PC-3 (cell line): ENCODE results near the gene SEMA3B. TPM values are rescaled to one million over a fixed set of nuclear protein-coding genes. Genes with fewer than 3 reads are reported as not detected.
A peak's percentile ranks its signal among the peaks of the same experiment; 100 is the strongest.

Source experiments
- ATAC-seq: fragments of 200-7000 bp; cut with Tn5 transposase; 2 replicates; pipeline ENCODE4 v1.9.1; 2020; ENCODE audit warnings: mild to moderate bottlenecking, moderate library complexity
- BruUV-seq: library from RNA; stranded (reverse); fragments of 400-500 nt; replicated peaks from 2 replicates; lab custom pipeline; 2021; lab: Mats Ljungman, UMichigan
- CTCF ChIA-PET: fragments of 300-600 bp; sonication (Branson Sonifier 250); formaldehyde crosslinking; loops from one replicate; lab custom pipeline; 2022; ENCODE audit warnings: antibody characterized with exemption; lab: Charles Lee
- POLR2A ChIA-PET: fragments of 300-600 bp; sonication (Branson Sonifier 250); formaldehyde crosslinking; loops from one replicate; lab custom pipeline; 2022; ENCODE audit warnings: antibody characterized with exemption; ENCODE audit not compliant: unreplicated experiment; lab: Charles Lee
- DNase-seq: peaks from one replicate; pipeline ENCODE4 v3.0.0-alpha.2; 2015
- H2AFZ ChIP-seq: fragments of 300-600 bp; sonication (generic); 2 replicates; pipeline ENCODE4 v1.6.0; 2016; ENCODE audit warnings: antibody characterized with exemption, low read length
- H3F3A ChIP-seq: fragments of 300-600 bp; sonication (generic); one replicate; pipeline ENCODE4 v1.6.0; 2017; ENCODE audit warnings: antibody characterized with exemption, low read length, control low read depth, mild to moderate bottlenecking; ENCODE audit not compliant: unreplicated experiment
- H3K27ac ChIP-seq: fragments of 300-600 bp; sonication (generic); 2 replicates; pipeline ENCODE4 v1.5.1; 2016; ENCODE audit warnings: mild to moderate bottlenecking, low read length
- H3K27me3 ChIP-seq: fragments of 300-600 bp; sonication (generic); 2 replicates; pipeline ENCODE4 v1.6.1; 2016; ENCODE audit warnings: low read length, mixed read lengths
- H3K36me3 ChIP-seq: fragments of 300-600 bp; sonication (generic); 2 replicates; pipeline ENCODE4 v1.6.1; 2016; ENCODE audit warnings: low read depth, mixed run types, low read length, mixed read lengths
- H3K4me1 ChIP-seq: fragments of 300-600 bp; sonication (generic); 2 replicates; pipeline ENCODE4 v1.5.1; 2016; ENCODE audit warnings: low read length; ENCODE audit not compliant: insufficient read depth
- H3K4me2 ChIP-seq: fragments of 300-600 bp; sonication (generic); 2 replicates; pipeline ENCODE4 v1.6.0; 2016; ENCODE audit warnings: low read length
- H3K4me3 ChIP-seq: fragments of 300-600 bp; sonication (generic); 2 replicates; pipeline ENCODE4 v1.5.1; 2016; ENCODE audit warnings: mild to moderate bottlenecking, low read length, mixed read lengths
- H3K79me2 ChIP-seq: fragments of 300-600 bp; sonication (generic); 2 replicates; pipeline ENCODE4 v1.6.1; 2017; ENCODE audit warnings: low read length, mixed read lengths
- H3K9ac ChIP-seq: fragments of 300-600 bp; sonication (generic); 2 replicates; pipeline ENCODE4 v1.6.0; 2016; ENCODE audit warnings: mild to moderate bottlenecking, low read length
- H3K9me2 ChIP-seq: fragments of 300-600 bp; sonication (generic); replicated peaks from 2 replicates; pipeline ENCODE4 v1.6.1; 2016; ENCODE audit warnings: mixed run types, low read length, mixed read lengths
- H3K9me3 ChIP-seq: fragments of 300-600 bp; sonication (generic); 2 replicates; pipeline ENCODE4 v1.6.1; 2016; ENCODE audit warnings: low read length, mixed read lengths
- H4K20me1 ChIP-seq: fragments of 300-600 bp; sonication (generic); 2 replicates; pipeline ENCODE4 v1.6.1; 2016; ENCODE audit warnings: low read length, mixed read lengths
- EZH2 ChIP-seq: fragments of 300-600 bp; sonication (generic); IDR thresholded peaks from one replicate; pipeline ENCODE4 v1.6.1; 2017; ENCODE audit warnings: antibody characterized with exemption, mild to moderate bottlenecking, low read length; ENCODE audit not compliant: unreplicated experiment
- EZH2phosphoT487 ChIP-seq: fragments of 300-600 bp; sonication (generic); IDR thresholded peaks from 2 replicates; pipeline ENCODE4 v1.6.1; 2018; ENCODE audit warnings: mild to moderate bottlenecking, antibody characterized with exemption, low read length, borderline replicate concordance
- intact Hi-C: fragments of 100-400 bp; cut with micrococcal nuclease; formaldehyde crosslinking; loops from 2 replicates; pipeline ENCODE4 v1.9.0; 2023
- total RNA-seq: library from RNA; depleted of rRNA; stranded (reverse); fragments of >200 nt; gene quantifications from 2 replicates; pipeline ENCODE4 v1.2.3, GENCODE V29; 2014
- TF ChIP-seq, protein P1 (sequence below): fragments of 300-600 bp; sonication (generic); conservative IDR thresholded peaks from 2 replicates; pipeline ENCODE4 v1.5.1; 2017; ENCODE audit warnings: antibody characterized with exemption, low read depth, mild to moderate bottlenecking, low read length

SEMA3B gene
- total RNA-seq, 1 experiment from 2014 or later: 40.1 TPM

DNA sequence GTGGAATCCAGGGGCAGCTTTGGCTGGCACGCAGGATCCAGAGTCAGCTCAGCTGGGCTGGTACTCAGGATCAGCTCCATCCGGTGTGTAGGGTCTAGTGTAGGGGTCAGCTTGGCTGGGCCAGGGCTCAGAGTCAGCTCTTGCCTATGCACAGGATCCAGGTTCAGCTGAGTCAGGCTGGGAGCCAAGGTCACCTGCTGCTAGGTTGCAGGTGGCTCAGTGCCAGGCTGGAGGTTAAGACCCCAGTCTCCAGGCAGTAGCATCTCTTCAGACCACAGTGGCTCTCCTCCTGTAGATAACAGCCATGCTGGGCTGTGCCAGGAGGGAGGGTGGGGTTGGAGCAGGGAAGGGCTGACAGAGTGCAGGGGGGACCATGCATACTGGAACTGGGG, 28.4 kb downstream of the SEMA3B start:
- no peak overlapping the region for H3K4me2 ChIP-seq
- BruUV-seq: no TSS peak
- no peaks in the 10 kb centered on the region for H3K9me2 ChIP-seq
- H3K9me3 ChIP-seq: no peaks in the 10 kb centered on the region
- ATAC-seq (no peak), DNase-seq (no peak)
- H3K79me2 ChIP-seq: peaks cover 14% of the 10 kb centered on the region
- no peak overlapping the region for H3K9ac ChIP-seq
- no peak overlapping the region for H3K27ac ChIP-seq
- H3F3A ChIP-seq: no peaks in the 10 kb centered on the region
- H3K4me1 ChIP-seq: peaks cover 26% of the 10 kb centered on the region
- H3K4me3 ChIP-seq: no peak overlapping the region
- intact Hi-C loops: no loop called here
- TF ChIP-seq EZH2 (no peak), EZH2phosphoT487 (no peak)
- TF ChIP-seq, protein P1, sequence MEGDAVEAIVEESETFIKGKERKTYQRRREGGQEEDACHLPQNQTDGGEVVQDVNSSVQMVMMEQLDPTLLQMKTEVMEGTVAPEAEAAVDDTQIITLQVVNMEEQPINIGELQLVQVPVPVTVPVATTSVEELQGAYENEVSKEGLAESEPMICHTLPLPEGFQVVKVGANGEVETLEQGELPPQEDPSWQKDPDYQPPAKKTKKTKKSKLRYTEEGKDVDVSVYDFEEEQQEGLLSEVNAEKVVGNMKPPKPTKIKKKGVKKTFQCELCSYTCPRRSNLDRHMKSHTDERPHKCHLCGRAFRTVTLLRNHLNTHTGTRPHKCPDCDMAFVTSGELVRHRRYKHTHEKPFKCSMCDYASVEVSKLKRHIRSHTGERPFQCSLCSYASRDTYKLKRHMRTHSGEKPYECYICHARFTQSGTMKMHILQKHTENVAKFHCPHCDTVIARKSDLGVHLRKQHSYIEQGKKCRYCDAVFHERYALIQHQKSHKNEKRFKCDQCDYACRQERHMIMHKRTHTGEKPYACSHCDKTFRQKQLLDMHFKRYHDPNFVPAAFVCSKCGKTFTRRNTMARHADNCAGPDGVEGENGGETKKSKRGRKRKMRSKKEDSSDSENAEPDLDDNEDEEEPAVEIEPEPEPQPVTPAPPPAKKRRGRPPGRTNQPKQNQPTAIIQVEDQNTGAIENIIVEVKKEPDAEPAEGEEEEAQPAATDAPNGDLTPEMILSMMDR: no peak
- no peak overlapping the region for H2AFZ ChIP-seq
- no peaks in the 10 kb centered on the region for H3K27me3 ChIP-seq
- ChIA-PET POLR2A (no interaction called here), CTCF (interaction anchor here (0.6 to 0.7 kb wide), 2 partner anchors 23 to 24 kb away, joined by 3 to 8 read pairs; no protein-coding TSS in a partner anchor)
- no peaks in the 10 kb centered on the region for H4K20me1 ChIP-seq
- H3K36me3 ChIP-seq: no peaks in the 10 kb centered on the region

- peaks cover 20% of the 10 kb centered on the region for H3K4me1 ChIP-seq
- CTCF ChIA-PET: interaction anchor here (0.7 to 1.6 kb wide), 2 partner anchors 23 to 26 kb away, joined by 3 to 7 read pairs; no protein-coding TSS in a partner anchor
These were observed 29.2 kb downstream of the SEMA3B start for GRCh38 chr3:50297896-50298725.

More at GRCh38 chr3:50297896-50298725, 29.2 kb downstream of the SEMA3B start:
- no TSS peak for BruUV-seq
- Histone ChIP-seq H3F3A (no peaks in the 10 kb centered on the region), H3K4me2 (peak overlapping the region; percentile 98), H3K9me2 (no peaks in the 10 kb centered on the region), H4K20me1 (no peaks in the 10 kb centered on the region), H2AFZ (no peak overlapping the region), H3K79me2 (peaks cover 14% of the 10 kb centered on the region), H3K27ac (peak overlapping the region; percentile 76), H3K9ac (peak overlapping the region; percentile 93), H3K27me3 (no peaks in the 10 kb centered on the region), H3K9me3 (no peaks in the 10 kb centered on the region), H3K4me3 (peak overlapping the region; percentile 94), H3K36me3 (no peaks in the 10 kb centered on the region)
- intact Hi-C loops: loop anchor here (2.0 kb wide), 1 partner anchor 63 kb away; no protein-coding TSS in a partner anchor
- no peak for DNase-seq
- TF ChIP-seq, protein P1: peak; percentile 6; the same call in 1 of the 2 replicates
- no peak for TF ChIP-seq EZH2phosphoT487
- no peak for TF ChIP-seq EZH2
- no peak for ATAC-seq
- POLR2A ChIA-PET: interaction anchor here (1.8 kb wide), 1 partner anchor 39 kb away, joined by 9 read pairs; no protein-coding TSS in a partner anchor
